GM19025 (cell line): ENCODE data around the gene IGFBP7.

Source experiments
- ATAC-seq: cut with Tn5 transposase; IDR thresholded peaks from one replicate; pipeline ENCODE4 v1.9.1; 2021; ENCODE audit warnings: mild to moderate bottlenecking, low read depth, moderate library complexity; ENCODE audit not compliant: unreplicated experiment

IGFBP7 gene

GRCh38 chr4:57109847-57110639 lies at the start of gene IGFBP7:
Gene IGFBP7, minus strand, starts transcription at chr4:57110385. Its CDS starts 34 bp downstream, at chr4:57110351.
- ATAC-seq = no peak

- no peak for ATAC-seq
Measured at GRCh38 chr4:57159866-57160265, 49.7 kb upstream of the IGFBP7 start.

- no peak for ATAC-seq
Measured at GRCh38 chr4:57158762-57159161, 48.6 kb upstream of the IGFBP7 start.

- no peak for ATAC-seq
Measured at GRCh38 chr4:57158221-57158620, 48.0 kb upstream of the IGFBP7 start.

GRCh38 chr4:57157596-57158137 lies 47.5 kb upstream of the IGFBP7 start:
- no peak for ATAC-seq

- no peak for ATAC-seq
Measured at GRCh38 chr4:57156242-57156990, 46.2 kb upstream of the IGFBP7 start.

- ATAC-seq = no peak
Measured at GRCh38 chr4:57154926-57155325, 44.7 kb upstream of the IGFBP7 start.

GRCh38 chr4:57154191-57154590 lies 44.0 kb upstream of the IGFBP7 start:
- no peak for ATAC-seq

- ATAC-seq = no peak
Measured at GRCh38 chr4:57153207-57153606, 43.0 kb upstream of the IGFBP7 start.

GRCh38 chr4:57151481-57151880 lies 41.3 kb upstream of the IGFBP7 start:
- ATAC-seq = no peak

- no peak for ATAC-seq
Measured at GRCh38 chr4:57149833-57150232, 39.6 kb upstream of the IGFBP7 start.

- no peak for ATAC-seq
Measured at GRCh38 chr4:57148831-57149505, 38.8 kb upstream of the IGFBP7 start.

- ATAC-seq = no peak
Measured at GRCh38 chr4:57148177-57148576, 38.0 kb upstream of the IGFBP7 start.

- no peak for ATAC-seq
Measured at GRCh38 chr4:57147335-57148060, 37.3 kb upstream of the IGFBP7 start.

- no peak for ATAC-seq
Measured at GRCh38 chr4:57146444-57146843, 36.3 kb upstream of the IGFBP7 start.

GRCh38 chr4:57144466-57144865 lies 34.3 kb upstream of the IGFBP7 start:
- no peak for ATAC-seq

GRCh38 chr4:57139783-57140182 lies 29.6 kb upstream of the IGFBP7 start:
- ATAC-seq = no peak

GRCh38 chr4:57137261-57137660 lies 27.1 kb upstream of the IGFBP7 start:
- no peak for ATAC-seq

GRCh38 chr4:57136281-57136680 lies 26.1 kb upstream of the IGFBP7 start:
- no peak for ATAC-seq

- no peak for ATAC-seq
Measured at GRCh38 chr4:57132743-57133137, 22.6 kb upstream of the IGFBP7 start.
